DMS53 (cell line): ENCODE measurements around the gene RNF113A.
"Not testable (repeated sequence)": the region's sequence is repeated elsewhere in the genome, so short reads cannot be mapped to it uniquely, and the experiment has no call there.

Source experiments
- DNase-seq: peaks from one replicate; lab custom pipeline; 2025; lab: John Stamatoyannopoulos, UW

RNF113A gene

GRCh38 chrX:119833905-119834304 lies 37.6 kb downstream of the RNF113A start:
- no peak for DNase-seq

- no peak for DNase-seq
Measured at GRCh38 chrX:119828446-119828845, 43.1 kb downstream of the RNF113A start.

- DNase-seq = peak; percentile 38
Measured at GRCh38 chrX:119826399-119826959, 45.1 kb downstream of the RNF113A start.

- not testable (repeated sequence) for DNase-seq
Measured at GRCh38 chrX:119824221-119824620, 47.3 kb downstream of the RNF113A start.

- peak; percentile 83 for DNase-seq
Measured at GRCh38 chrX:119821703-119822102, 49.8 kb downstream of the RNF113A start.
